ENCODE results near the gene SIGLEC6.

SIGLEC6 gene

GRCh38 chr19:51470966-51471365 lies 60.5 kb downstream of the SIGLEC6 start:
- TF ChIP-seq REST (IDR thresholded peaks at IDR 0.05; ENCODE audit: insufficient read depth in 1 of 2, low read depth in 2 of 2, low read length in 2 of 2) = no peak
- no peak for TF ChIP-seq FOXP2 (optimal IDR thresholded peaks at IDR 0.05; ENCODE audit: borderline replicate concordance, extremely low read depth, extremely low read length, insufficient read depth)
- TF ChIP-seq POLR2AphosphoS5 (IDR thresholded peaks at IDR 0.05; ENCODE audit: low read depth, low read length) = no peak
- TF ChIP-seq SIN3A (IDR thresholded peaks at IDR 0.05; ENCODE audit: borderline replicate concordance, insufficient read depth, low read length) = no peak
- TF ChIP-seq TAF1 (IDR thresholded peaks at IDR 0.05; ENCODE audit: borderline replicate concordance, insufficient read depth, low read length) = no peak

DNA sequence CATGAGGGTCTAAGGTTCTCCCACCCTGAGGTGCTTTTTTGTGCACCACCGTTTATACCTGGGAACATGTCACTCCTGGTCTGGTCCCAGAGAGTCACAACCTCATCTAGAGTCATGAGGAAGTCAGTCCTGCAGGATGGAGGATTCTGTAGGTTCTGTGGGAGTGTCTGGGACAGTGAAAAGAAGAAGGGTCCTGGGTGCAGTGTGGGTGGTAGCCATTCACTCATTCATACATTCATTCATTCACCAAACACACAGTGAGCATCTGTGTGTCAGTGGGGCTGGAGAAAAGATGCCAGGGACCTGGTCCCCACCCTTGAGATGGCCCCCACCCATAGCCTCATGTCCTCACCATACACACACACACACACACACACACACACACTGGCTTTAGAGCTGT lies 61.8 kb downstream of the SIGLEC6 start:
- TF ChIP-seq TAF1 (IDR thresholded peaks at IDR 0.05; ENCODE audit: borderline replicate concordance, insufficient read depth, low read length) (no peak), REST (IDR thresholded peaks at IDR 0.05; ENCODE audit: insufficient read depth in 1 of 2, low read depth in 2 of 2, low read length in 2 of 2) (no peak), FOXP2 (optimal IDR thresholded peaks at IDR 0.05; ENCODE audit: borderline replicate concordance, extremely low read depth, extremely low read length, insufficient read depth) (no peak), SIN3A (IDR thresholded peaks at IDR 0.05; ENCODE audit: borderline replicate concordance, insufficient read depth, low read length) (no peak), POLR2AphosphoS5 (IDR thresholded peaks at IDR 0.05; ENCODE audit: low read depth, low read length) (no peak)

DNA sequence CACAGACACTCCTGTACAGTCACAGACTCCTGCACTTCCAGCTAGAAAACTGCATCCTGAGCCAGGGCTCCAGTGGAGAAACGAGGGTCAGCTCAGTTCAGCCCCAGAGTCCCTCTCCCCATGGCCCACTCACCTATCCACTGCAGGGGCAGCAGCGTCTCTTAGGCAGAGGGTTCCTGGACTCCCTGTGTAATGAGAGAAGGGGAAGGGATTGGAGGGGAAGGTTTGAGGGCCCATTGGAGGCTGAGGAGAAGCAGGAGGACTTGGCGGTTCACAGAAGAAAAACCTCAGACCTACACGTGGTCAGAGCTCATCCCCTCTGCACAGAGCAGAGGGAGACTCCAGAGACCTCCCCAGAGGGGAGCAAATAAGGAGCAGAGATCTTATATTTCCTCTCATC lies 62.3 kb downstream of the SIGLEC6 start:
- TF ChIP-seq FOXP2 (optimal IDR thresholded peaks at IDR 0.05; ENCODE audit: borderline replicate concordance, extremely low read depth, extremely low read length, insufficient read depth) (no peak), TAF1 (IDR thresholded peaks at IDR 0.05; ENCODE audit: borderline replicate concordance, insufficient read depth, low read length) (no peak), REST (IDR thresholded peaks at IDR 0.05; ENCODE audit: insufficient read depth in 1 of 2, low read depth in 2 of 2, low read length in 2 of 2) (no peak), SIN3A (IDR thresholded peaks at IDR 0.05; ENCODE audit: borderline replicate concordance, insufficient read depth, low read length) (no peak), POLR2AphosphoS5 (IDR thresholded peaks at IDR 0.05; ENCODE audit: low read depth, low read length) (no peak)

GRCh38 chr19:51468545-51468920 lies 62.9 kb downstream of the SIGLEC6 start:
- TF ChIP-seq FOXP2 (optimal IDR thresholded peaks at IDR 0.05; ENCODE audit: borderline replicate concordance, extremely low read depth, extremely low read length, insufficient read depth) = no peak
- TF ChIP-seq TAF1 (IDR thresholded peaks at IDR 0.05; ENCODE audit: borderline replicate concordance, insufficient read depth, low read length) = no peak
- TF ChIP-seq REST (IDR thresholded peaks at IDR 0.05; ENCODE audit: insufficient read depth in 1 of 2, low read depth in 2 of 2, low read length in 2 of 2) = no peak
- no peak for TF ChIP-seq POLR2AphosphoS5 (IDR thresholded peaks at IDR 0.05; ENCODE audit: low read depth, low read length)
- TF ChIP-seq SIN3A (IDR thresholded peaks at IDR 0.05; ENCODE audit: borderline replicate concordance, insufficient read depth, low read length) = no peak
